Measurements from ENCODE around the gene DMRT2.

Gene DMRT2

DNA sequence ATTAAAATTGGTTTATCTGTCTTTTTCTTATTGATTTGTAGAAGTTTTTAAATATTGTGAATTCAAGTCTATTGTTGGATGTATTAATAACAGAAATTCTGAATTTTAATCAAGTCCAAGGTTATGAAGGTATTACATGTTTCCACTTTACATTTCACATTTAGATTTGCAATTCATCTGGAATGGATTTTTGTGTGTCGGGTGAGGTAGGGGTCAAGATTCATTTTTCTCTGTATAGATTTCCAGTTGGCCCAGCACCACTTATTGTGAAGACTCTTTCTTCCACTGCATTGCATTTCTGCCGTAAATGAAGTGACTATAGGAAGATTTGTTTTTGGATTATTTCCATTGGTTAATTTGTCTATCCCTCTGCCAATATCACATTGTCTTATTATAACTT, 35.5 kb upstream of the DMRT2 start:
- Histone ChIP-seq H3K4me3 (ENCODE audit: low read depth, low read length) (no peak overlapping the region), H2AFZ (no peak overlapping the region), H3K27ac (no peak overlapping the region), H3K9me3 (ENCODE audit: control insufficient read depth, low read length) (no peaks in the 10 kb centered on the region), H3K27me3 (ENCODE audit: control insufficient read depth, insufficient read depth, low read length) (no peaks in the 10 kb centered on the region), H3K79me2 (no peaks in the 10 kb centered on the region), H3K9ac (no peak overlapping the region), H3K4me1 (no peaks in the 10 kb centered on the region), H3K36me3 (ENCODE audit: control insufficient read depth, insufficient read depth, low read length) (no peaks in the 10 kb centered on the region), H3K4me2 (ENCODE audit: low read length) (no peak overlapping the region)
- TF ChIP-seq, protein P1, sequence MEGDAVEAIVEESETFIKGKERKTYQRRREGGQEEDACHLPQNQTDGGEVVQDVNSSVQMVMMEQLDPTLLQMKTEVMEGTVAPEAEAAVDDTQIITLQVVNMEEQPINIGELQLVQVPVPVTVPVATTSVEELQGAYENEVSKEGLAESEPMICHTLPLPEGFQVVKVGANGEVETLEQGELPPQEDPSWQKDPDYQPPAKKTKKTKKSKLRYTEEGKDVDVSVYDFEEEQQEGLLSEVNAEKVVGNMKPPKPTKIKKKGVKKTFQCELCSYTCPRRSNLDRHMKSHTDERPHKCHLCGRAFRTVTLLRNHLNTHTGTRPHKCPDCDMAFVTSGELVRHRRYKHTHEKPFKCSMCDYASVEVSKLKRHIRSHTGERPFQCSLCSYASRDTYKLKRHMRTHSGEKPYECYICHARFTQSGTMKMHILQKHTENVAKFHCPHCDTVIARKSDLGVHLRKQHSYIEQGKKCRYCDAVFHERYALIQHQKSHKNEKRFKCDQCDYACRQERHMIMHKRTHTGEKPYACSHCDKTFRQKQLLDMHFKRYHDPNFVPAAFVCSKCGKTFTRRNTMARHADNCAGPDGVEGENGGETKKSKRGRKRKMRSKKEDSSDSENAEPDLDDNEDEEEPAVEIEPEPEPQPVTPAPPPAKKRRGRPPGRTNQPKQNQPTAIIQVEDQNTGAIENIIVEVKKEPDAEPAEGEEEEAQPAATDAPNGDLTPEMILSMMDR (IDR thresholded peaks at IDR 0.05) = no peak

DNA sequence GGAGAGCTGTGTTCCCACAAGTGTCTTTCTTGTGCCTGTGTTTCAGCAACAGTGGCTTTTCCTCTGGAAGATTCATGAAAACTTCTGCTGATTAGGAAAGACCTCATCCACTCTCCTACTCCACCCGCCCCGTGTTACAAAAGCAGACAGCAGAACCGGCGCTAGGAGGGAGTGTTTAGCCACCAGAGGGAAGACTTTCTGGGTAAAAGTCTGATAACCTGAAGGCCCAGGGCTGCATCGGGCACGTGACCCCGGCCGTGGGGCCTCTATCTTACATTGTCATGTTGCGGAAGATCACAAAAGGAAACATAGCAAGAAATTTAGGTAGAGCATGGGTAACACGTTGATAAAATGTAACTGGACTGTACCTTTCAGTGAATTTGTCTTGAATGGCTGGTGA, 32.0 kb upstream of the DMRT2 start:
- Histone ChIP-seq H3K27me3 (ENCODE audit: control insufficient read depth, insufficient read depth, low read length) (no peaks in the 10 kb centered on the region), H3K4me1 (no peaks in the 10 kb centered on the region), H3K4me3 (ENCODE audit: low read depth, low read length) (no peak overlapping the region), H3K27ac (no peak overlapping the region), H3K79me2 (no peaks in the 10 kb centered on the region), H3K9ac (no peak overlapping the region), H2AFZ (no peak overlapping the region), H3K36me3 (ENCODE audit: control insufficient read depth, insufficient read depth, low read length) (no peaks in the 10 kb centered on the region), H3K4me2 (ENCODE audit: low read length) (no peak overlapping the region), H3K9me3 (ENCODE audit: control insufficient read depth, low read length) (no peaks in the 10 kb centered on the region)
- TF ChIP-seq, protein P1 (IDR thresholded peaks at IDR 0.05) = peak; percentile 63

DNA sequence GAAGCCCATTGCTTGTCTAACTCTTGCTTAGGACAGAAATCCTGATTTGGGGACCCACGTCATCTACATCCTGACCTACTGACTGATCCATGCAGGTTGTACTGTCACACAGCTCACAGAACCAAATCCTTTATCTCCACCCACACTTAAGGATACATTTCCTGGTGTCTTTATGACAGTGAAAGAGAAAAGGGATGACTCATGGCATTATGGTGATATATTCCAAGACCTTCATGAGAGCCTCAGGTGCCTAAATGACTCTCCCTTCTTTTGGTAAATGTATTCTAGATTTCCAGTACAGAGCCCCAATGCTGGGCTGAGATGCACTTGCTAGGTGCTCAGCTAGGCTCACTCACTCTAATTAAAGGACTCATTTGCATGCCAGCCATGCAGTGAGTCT, 26.0 kb upstream of the DMRT2 start:
- no peaks in the 10 kb centered on the region for H3K4me1 ChIP-seq
- H3K4me2 ChIP-seq (ENCODE audit: low read length) = no peak overlapping the region
- H3K36me3 ChIP-seq (ENCODE audit: control insufficient read depth, insufficient read depth, low read length) = no peaks in the 10 kb centered on the region
- H3K27ac ChIP-seq = no peak overlapping the region
- no peak overlapping the region for H3K4me3 ChIP-seq (ENCODE audit: low read depth, low read length)
- H2AFZ ChIP-seq = no peak overlapping the region
- no peaks in the 10 kb centered on the region for H3K79me2 ChIP-seq
- no peaks in the 10 kb centered on the region for H3K9me3 ChIP-seq (ENCODE audit: control insufficient read depth, low read length)
- H3K9ac ChIP-seq = no peak overlapping the region
- TF ChIP-seq, protein P1 (IDR thresholded peaks at IDR 0.05) = no peak
- H3K27me3 ChIP-seq (ENCODE audit: control insufficient read depth, insufficient read depth, low read length) = no peaks in the 10 kb centered on the region

DNA sequence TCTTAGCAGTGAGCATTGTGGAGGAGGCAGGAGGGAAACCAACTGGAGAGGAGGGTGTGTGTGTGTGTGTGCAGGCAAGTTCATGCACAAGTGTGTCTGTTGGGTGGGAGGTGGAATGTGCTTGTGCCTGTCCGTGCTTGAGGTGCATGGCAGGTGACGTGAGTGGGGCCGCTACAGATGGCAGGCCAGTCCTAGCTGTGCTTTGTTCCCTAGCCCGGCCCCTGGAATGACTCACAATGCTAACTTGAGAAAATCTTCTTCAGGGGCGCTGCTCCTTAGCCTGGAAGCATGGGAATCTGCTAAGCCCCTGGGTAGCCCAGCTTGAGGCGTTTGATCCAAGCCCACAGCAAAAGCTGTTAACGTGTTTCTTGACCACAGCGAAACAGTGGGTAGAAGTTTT, 25.0 kb upstream of the DMRT2 start:
- Histone ChIP-seq H3K4me1 (no peaks in the 10 kb centered on the region), H3K27ac (no peak overlapping the region), H3K4me2 (ENCODE audit: low read length) (no peak overlapping the region), H3K27me3 (ENCODE audit: control insufficient read depth, insufficient read depth, low read length) (no peaks in the 10 kb centered on the region), H3K79me2 (no peaks in the 10 kb centered on the region), H3K36me3 (ENCODE audit: control insufficient read depth, insufficient read depth, low read length) (no peaks in the 10 kb centered on the region), H2AFZ (no peak overlapping the region), H3K9ac (no peak overlapping the region), H3K9me3 (ENCODE audit: control insufficient read depth, low read length) (no peaks in the 10 kb centered on the region), H3K4me3 (ENCODE audit: low read depth, low read length) (no peak overlapping the region)
- TF ChIP-seq, protein P1 (IDR thresholded peaks at IDR 0.05) = no peak

DNA sequence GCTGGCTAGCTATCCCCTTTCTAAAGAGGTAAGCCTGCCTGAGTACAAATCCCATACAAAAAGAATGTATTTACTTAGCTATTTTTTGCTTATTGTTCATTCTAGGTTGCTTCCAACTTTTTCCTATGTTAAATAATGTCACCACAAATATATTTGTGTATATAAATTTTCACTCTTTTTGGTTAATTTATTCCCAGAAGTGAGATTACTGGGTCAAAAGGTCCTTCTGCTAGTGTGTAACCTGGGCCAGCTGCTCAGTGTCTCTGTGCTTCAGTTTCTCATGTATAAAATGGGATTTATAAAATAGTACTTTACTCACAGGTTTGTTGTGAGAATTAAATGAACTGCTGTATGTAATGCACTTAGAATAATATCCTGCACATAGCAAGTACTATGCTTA, 23.9 kb upstream of the DMRT2 start:
- H3K36me3 ChIP-seq (ENCODE audit: control insufficient read depth, insufficient read depth, low read length) = no peaks in the 10 kb centered on the region
- no peak overlapping the region for H3K27ac ChIP-seq
- H3K4me1 ChIP-seq = no peaks in the 10 kb centered on the region
- no peaks in the 10 kb centered on the region for H3K79me2 ChIP-seq
- H3K4me2 ChIP-seq (ENCODE audit: low read length) = no peak overlapping the region
- no peak overlapping the region for H2AFZ ChIP-seq
- no peaks in the 10 kb centered on the region for H3K9me3 ChIP-seq (ENCODE audit: control insufficient read depth, low read length)
- no peak overlapping the region for H3K4me3 ChIP-seq (ENCODE audit: low read depth, low read length)
- TF ChIP-seq, protein P1 (IDR thresholded peaks at IDR 0.05) = no peak
- H3K9ac ChIP-seq = no peak overlapping the region
- no peaks in the 10 kb centered on the region for H3K27me3 ChIP-seq (ENCODE audit: control insufficient read depth, insufficient read depth, low read length)

All from parathyroid adenoma (tissue), 2 donors.